SU-DHL-6 (cell line): Measurements from ENCODE around the gene CHD9NB.
"Not testable (repeated sequence)": the region's sequence is repeated elsewhere in the genome, so short reads cannot be mapped to it uniquely, and the experiment has no call there.

Source experiments
- H2AFZ ChIP-seq: fragments of 200-600 bp; sonication (generic); 2 replicates; pipeline ENCODE4 v1.6.1; 2014; ENCODE audit warnings: low read depth, mild to moderate bottlenecking, moderate library complexity, mixed read lengths, antibody characterized with exemption, low read length; ENCODE audit not compliant: severe bottlenecking
- H3F3A ChIP-seq: fragments of 200-600 bp; shearing (Covaris generic); 2 replicates; pipeline ENCODE4 v1.6.0; 2016; ENCODE audit warnings: antibody characterized with exemption, mild to moderate bottlenecking; ENCODE audit not compliant: insufficient read depth
- H3K27ac ChIP-seq: fragments of 200-600 bp; sonication (generic); 2 replicates; pipeline ENCODE4 v1.5.1; 2016; ENCODE audit warnings: low read depth, mild to moderate bottlenecking, low read length, moderate library complexity, mixed read lengths
- H3K27me3 ChIP-seq: fragments of 200-600 bp; sonication (generic), shearing (Covaris generic); 2 replicates; pipeline ENCODE4 v1.6.0; 2014; ENCODE audit warnings: mild to moderate bottlenecking, low read length
- H3K36me3 ChIP-seq: fragments of 200-600 bp; sonication (generic); 2 replicates; pipeline ENCODE4 v1.6.1; 2014; ENCODE audit warnings: mild to moderate bottlenecking, low read length, mixed read lengths
- H3K4me2 ChIP-seq: fragments of 300-600, 200-600 bp; shearing (Covaris generic), sonication (generic); 2 replicates; pipeline ENCODE4 v1.6.0; 2014; ENCODE audit warnings: low read length, low read depth, mild to moderate bottlenecking; ENCODE audit not compliant: poor library complexity, severe bottlenecking
- H3K4me3 ChIP-seq: fragments of 200-600 bp; sonication (generic); 2 replicates; pipeline ENCODE4 v1.5.1; 2014; ENCODE audit warnings: antibody characterized with exemption, low read length, mild to moderate bottlenecking, mixed read lengths; ENCODE audit not compliant: insufficient read depth, poor library complexity, severe bottlenecking
- H3K79me2 ChIP-seq: fragments of 200-600 bp; sonication (generic); 2 replicates; pipeline ENCODE4 v1.6.1; 2014; ENCODE audit warnings: mild to moderate bottlenecking, low read length, moderate library complexity; ENCODE audit not compliant: insufficient read depth
- H3K9ac ChIP-seq: fragments of 200-600 bp; sonication (generic); 2 replicates; pipeline ENCODE4 v1.7.0; 2014; ENCODE audit warnings: mild to moderate bottlenecking, low read length
- H3K9me2 ChIP-seq: fragments of 200-600 bp; sonication (generic); replicated peaks from 2 replicates; pipeline ENCODE4 v1.6.1; 2014; ENCODE audit warnings: low read length; ENCODE audit not compliant: insufficient read depth
- H3K9me3 ChIP-seq: fragments of 200-600 bp; sonication (generic); 2 replicates; pipeline ENCODE4 v1.6.1; 2014; ENCODE audit warnings: low read length, mixed read lengths; ENCODE audit not compliant: insufficient read depth
- H4K20me1 ChIP-seq: fragments of 200-600 bp; sonication (generic); 2 replicates; pipeline ENCODE4 v1.6.1; 2014; ENCODE audit warnings: low read depth, mild to moderate bottlenecking, antibody characterized with exemption, low read length, moderate library complexity, mixed read lengths
- CTCF ChIP-seq: fragments of 200-600 bp; sonication (generic); IDR thresholded peaks from one replicate; pipeline ENCODE4 v1.5.1; 2017; ENCODE audit warnings: antibody characterized with exemption, mild to moderate bottlenecking, low read length, moderate library complexity; ENCODE audit not compliant: insufficient read depth, poor library complexity, severe bottlenecking
- EZH2phosphoT487 ChIP-seq: fragments of 200-600 bp; sonication (generic), shearing (Covaris generic); conservative IDR thresholded peaks from 2 replicates; pipeline ENCODE4 v1.6.1; 2018; ENCODE audit warnings: mild to moderate bottlenecking, antibody characterized with exemption, low read length, moderate library complexity, mixed read lengths

Gene CHD9NB

GRCh38 chr16:53041320-53042051 lies 11.2 kb downstream of the CHD9NB start:
- no peak overlapping the region for H3K9ac ChIP-seq
- no peaks in the 10 kb centered on the region for H3K27me3 ChIP-seq
- H4K20me1 ChIP-seq, result no peaks in the 10 kb centered on the region
- no peaks in the 10 kb centered on the region for H3K79me2 ChIP-seq
- no peaks in the 10 kb centered on the region for H3K9me2 ChIP-seq
- no peak overlapping the region for H3K4me3 ChIP-seq
- no peaks in the 10 kb centered on the region for H3K36me3 ChIP-seq
- TF ChIP-seq CTCF (no peak), EZH2phosphoT487 (no peak)
- no peak overlapping the region for H3K27ac ChIP-seq
- no peaks in the 10 kb centered on the region for H3F3A ChIP-seq
- H2AFZ ChIP-seq, result no peak overlapping the region
- no peaks in the 10 kb centered on the region for H3K9me3 ChIP-seq
- H3K4me2 ChIP-seq, result no peak overlapping the region

- H3K9ac ChIP-seq, result no peak overlapping the region
Observed at GRCh38 chr16:53040788-53041187, 11.9 kb downstream of the CHD9NB start.

DNA sequence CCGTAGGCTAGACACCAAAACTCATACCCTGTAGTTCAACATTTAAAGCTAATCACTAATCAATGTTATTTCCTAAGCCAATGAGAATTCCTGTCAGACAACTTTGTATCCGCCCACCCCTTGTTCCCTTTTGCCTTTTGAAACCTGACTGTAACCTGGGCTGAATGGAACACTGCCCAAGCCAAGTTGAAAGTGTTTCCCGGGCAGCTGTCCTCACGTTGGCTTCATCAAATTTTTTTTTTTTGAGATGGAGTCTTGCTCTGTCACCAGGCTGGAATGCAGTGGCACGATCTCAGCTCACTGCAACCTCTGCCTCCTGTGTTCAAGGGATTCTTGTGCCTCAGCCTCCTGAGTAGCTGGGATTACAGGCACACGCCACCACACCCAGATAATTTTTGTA lies 16.0 kb downstream of the CHD9NB start:
- not testable (repeated sequence) for H3K36me3 ChIP-seq, H3K4me3 ChIP-seq, H3K9ac ChIP-seq, H3F3A ChIP-seq, H3K9me3 ChIP-seq, H2AFZ ChIP-seq, H3K79me2 ChIP-seq, H3K27ac ChIP-seq, H4K20me1 ChIP-seq, H3K4me2 ChIP-seq, H3K9me2 ChIP-seq, H3K27me3 ChIP-seq

More at GRCh38 chr16:53040788-53041187, 11.9 kb downstream of the CHD9NB start:
- Histone ChIP-seq H3K27ac (no peak overlapping the region), H3K4me3 (no peak overlapping the region), H3K36me3 (no peaks in the 10 kb centered on the region), H3K27me3 (no peaks in the 10 kb centered on the region; the same call in 1 of the 2 replicates), H4K20me1 (no peaks in the 10 kb centered on the region), H3K9me3 (no peaks in the 10 kb centered on the region), H3K9me2 (no peaks in the 10 kb centered on the region), H3K79me2 (no peaks in the 10 kb centered on the region), H3K4me2 (no peak overlapping the region), H2AFZ (no peak overlapping the region), H3F3A (no peaks in the 10 kb centered on the region)
- no peak for TF ChIP-seq CTCF
- no peak for TF ChIP-seq EZH2phosphoT487

DNA sequence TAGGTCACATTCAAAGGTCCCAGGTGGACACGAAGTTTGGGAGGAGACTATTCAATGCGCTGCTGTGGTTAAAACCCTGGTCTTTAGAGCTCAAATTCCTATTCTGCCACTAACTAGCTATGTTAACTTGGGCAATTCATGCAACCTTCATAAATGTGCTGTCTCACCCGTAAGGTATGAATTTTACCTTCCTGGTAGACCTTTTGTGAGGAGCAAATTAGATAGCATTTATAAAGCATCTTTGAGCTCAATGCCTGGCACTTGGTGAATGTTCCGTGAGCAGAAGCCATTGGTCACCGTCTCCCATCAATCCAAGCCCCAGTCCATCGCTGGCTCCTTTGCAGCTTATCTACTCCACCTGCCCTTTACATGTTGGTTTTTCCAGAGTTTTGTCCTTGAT lies 16.6 kb downstream of the CHD9NB start:
- H3K9me2 ChIP-seq, result no peaks in the 10 kb centered on the region
- no peak overlapping the region for H2AFZ ChIP-seq
- H4K20me1 ChIP-seq, result no peaks in the 10 kb centered on the region
- TF ChIP-seq EZH2phosphoT487, result no peak
- no peak for TF ChIP-seq CTCF
- no peaks in the 10 kb centered on the region for H3K36me3 ChIP-seq
- H3K4me2 ChIP-seq, result no peak overlapping the region
- H3K9me3 ChIP-seq, result peaks cover 8% of the 10 kb centered on the region; the same call in 1 of the 2 replicates
- H3K27ac ChIP-seq, result no peak overlapping the region
- H3K27me3 ChIP-seq, result no peaks in the 10 kb centered on the region; the same call in 1 of the 2 replicates
- no peaks in the 10 kb centered on the region for H3F3A ChIP-seq
- no peak overlapping the region for H3K4me3 ChIP-seq
- no peak overlapping the region for H3K9ac ChIP-seq
- no peaks in the 10 kb centered on the region for H3K79me2 ChIP-seq
